GM23338 (cell line): Measurements from ENCODE around the gene CAMSAP2. TPM values are rescaled to one million over a fixed set of nuclear protein-coding genes. Genes with fewer than 3 reads are reported as not detected.

Source experiments
- ATAC-seq: fragments of 200-7000 bp; cut with Tn5 transposase; 3 replicates; pipeline ENCODE4 v1.9.1; 2020
- DNase-seq: peaks from one replicate; pipeline ENCODE4 v3.0.0-alpha.2; 2015; ENCODE audit warnings: low spot score
- H2AFZ ChIP-seq: fragments of 200-600 bp; sonication (generic); 2 replicates; pipeline ENCODE4 v1.8.0; 2016; ENCODE audit warnings: antibody characterized with exemption, mild to moderate bottlenecking, moderate library complexity
- H3F3A ChIP-seq: fragments of 200-600 bp; sonication (generic); replicated peaks from 2 replicates; pipeline ENCODE4 v1.8.0; 2017; ENCODE audit warnings: antibody characterized with exemption, mixed run types, low read depth
- H3K27ac ChIP-seq: fragments of 200-600 bp; sonication (generic); 2 replicates; pipeline ENCODE4 v1.6.1; 2016; ENCODE audit warnings: low read depth
- H3K27me3 ChIP-seq: fragments of 200-600 bp; sonication (generic); 2 replicates; pipeline ENCODE4 v1.8.0; 2016; ENCODE audit warnings: mild to moderate bottlenecking, mixed run types, moderate library complexity; ENCODE audit not compliant: insufficient read depth
- H3K36me3 ChIP-seq: fragments of 200-600 bp; sonication (generic); 2 replicates; pipeline ENCODE4 v1.8.0; 2016; ENCODE audit warnings: mild to moderate bottlenecking; ENCODE audit not compliant: insufficient read depth
- H3K4me1 ChIP-seq: fragments of 200-600 bp; sonication (generic); 2 replicates; pipeline ENCODE4 v1.8.0; 2016; ENCODE audit warnings: mild to moderate bottlenecking, moderate library complexity; ENCODE audit not compliant: insufficient read depth
- H3K4me2 ChIP-seq: fragments of 200-600 bp; sonication (generic); 2 replicates; pipeline ENCODE4 v1.7.1; 2017; ENCODE audit warnings: mixed run types
- H3K4me3 ChIP-seq: fragments of 200-600 bp; sonication (generic); 2 replicates; pipeline ENCODE4 v1.6.1; 2016; ENCODE audit warnings: mixed run types
- H3K79me2 ChIP-seq: fragments of 200-600 bp; sonication (generic); replicated peaks from 2 replicates; pipeline ENCODE4 v1.8.0; 2017; ENCODE audit warnings: mild to moderate bottlenecking; ENCODE audit not compliant: insufficient read depth
- H3K9me2 ChIP-seq: fragments of 200-600 bp; sonication (generic); 2 replicates; pipeline ENCODE4 v1.8.0; 2017; ENCODE audit not compliant: insufficient read depth
- H4K20me1 ChIP-seq: fragments of 200-600 bp; sonication (generic); replicated peaks from 2 replicates; pipeline ENCODE4 v1.8.0; 2017; ENCODE audit warnings: mild to moderate bottlenecking; ENCODE audit not compliant: insufficient read depth
- H3K27ac Mint-ChIP-seq: 2 replicates; pipeline ENCODE4 v1.8.0; 2020; ENCODE audit warnings: inconsistent platforms, mild to moderate bottlenecking, moderate library complexity, mixed read lengths
- H3K27me3 Mint-ChIP-seq: 3 replicates; pipeline ENCODE4 v1.8.0; 2022; ENCODE audit warnings: low read depth, mild to moderate bottlenecking, moderate library complexity, mixed read lengths, inconsistent platforms; ENCODE audit not compliant: insufficient read depth, poor library complexity
- H3K36me3 Mint-ChIP-seq: 3 replicates; pipeline ENCODE4 v1.8.0; 2021; ENCODE audit warnings: low read depth, mild to moderate bottlenecking, inconsistent platforms, moderate library complexity, mixed read lengths
- H3K4me1 Mint-ChIP-seq: 3 replicates; pipeline ENCODE4 v1.8.0; 2020; ENCODE audit warnings: mild to moderate bottlenecking, inconsistent platforms, mixed read lengths
- H3K4me3 Mint-ChIP-seq: 3 replicates; pipeline ENCODE4 v1.8.0; 2021; ENCODE audit warnings: moderate library complexity, mild to moderate bottlenecking, inconsistent platforms, mixed read lengths
- H3K9me3 Mint-ChIP-seq: 3 replicates; pipeline ENCODE4 v1.8.0; 2020; ENCODE audit warnings: moderate library complexity, mild to moderate bottlenecking, inconsistent platforms, mixed read lengths
- CTCF ChIP-seq, 2 experiments: fragments of 200-600 bp in 1 of 2; sonication (generic) in 1 of 2; conservative IDR thresholded peaks; 2 replicates each; pipeline versions ENCODE4 v1.5.1 to v1.6.1; 2016 to 2017; ENCODE audit warnings: antibody characterized with exemption in 2 of 2, low read depth in 2 of 2, mild to moderate bottlenecking in 2 of 2, moderate library complexity in 1 of 2
- EZH2 ChIP-seq: fragments of 200-600 bp; sonication (generic); IDR thresholded peaks from one replicate; pipeline ENCODE4 v1.8.0; 2017; ENCODE audit warnings: antibody characterized with exemption, mild to moderate bottlenecking, low read depth; ENCODE audit not compliant: unreplicated experiment
- EZH2phosphoT487 ChIP-seq: fragments of 200-600 bp; sonication (generic); IDR thresholded peaks from one replicate; pipeline ENCODE4 v1.8.1; 2018; ENCODE audit warnings: antibody characterized with exemption; ENCODE audit not compliant: unreplicated experiment
- NANOG ChIP-seq: IDR thresholded peaks from 2 replicates; pipeline ENCODE4 v1.6.1; 2016; ENCODE audit warnings: antibody characterized with exemption, borderline replicate concordance
- REST ChIP-seq: IDR thresholded peaks from one replicate; pipeline ENCODE4 v1.6.1; 2018; ENCODE audit warnings: antibody characterized with exemption; ENCODE audit not compliant: unreplicated experiment
- STAT1 ChIP-seq: IDR thresholded peaks from one replicate; pipeline ENCODE4 v1.6.1; 2016; ENCODE audit warnings: antibody characterized with exemption; ENCODE audit not compliant: unreplicated experiment
- ZNF114 ChIP-seq: fragments of 250-450 bp; sonication (Bioruptor Pico); IDR thresholded peaks from 2 replicates; pipeline ENCODE4 v1.5.0; 2020; ENCODE audit warnings: mild to moderate bottlenecking, moderate library complexity
- ZNF462 ChIP-seq: fragments of 250-450 bp; sonication (Bioruptor Pico); IDR thresholded peaks from 2 replicates; pipeline ENCODE4 v1.5.0; 2020; ENCODE audit warnings: mild to moderate bottlenecking, moderate library complexity
- polyA plus RNA-seq: library from polyadenylated mRNA; unstranded; fragments of >200 nt; fragmentation: Nextera tagmentation; extraction: Ambion mirVana; gene quantifications from 2 replicates; pipeline ENCODE4 v1.2.1, GENCODE V29; 2016
- total RNA-seq: library from RNA; depleted of rRNA; stranded (reverse); fragments of >200 nt; shearing (Covaris generic); gene quantifications from 2 replicates; pipeline ENCODE4 v1.2.3, GENCODE V29; 2014

The CAMSAP2 gene
- total and polyA plus RNA-seq, 2 experiments from 2014 or later = 9.1 to 21.3 TPM

GRCh38 chr1:200869753-200870391 is 131.2 kb downstream of the CAMSAP2 start:
- Histone ChIP-seq H3K36me3 (no peaks in the 10 kb centered on the region), H3K79me2 (no peaks in the 10 kb centered on the region), H3K4me3 (no peak overlapping the region), H3K27me3 (peaks cover 9% of the 10 kb centered on the region; the same call in 1 of the 2 replicates), H3F3A (0 out of 2 replicates have a peak, but pooled peaks cover 2% of the 10 kb centered on the region), H3K27ac (no peak overlapping the region), H3K9me2 (no peaks in the 10 kb centered on the region), H2AFZ (peak overlapping the region; percentile 28; the same call in 1 of the 2 replicates), H3K4me1 (peaks cover 5% of the 10 kb centered on the region; the same call in 1 of the 2 replicates), H4K20me1 (no peaks in the 10 kb centered on the region), H3K4me2 (no peak overlapping the region)
- Mint-ChIP-seq H3K4me1 (peaks cover 18% of the 10 kb centered on the region), H3K9me3 (no peaks in the 10 kb centered on the region), H3K36me3 (no peaks in the 10 kb centered on the region; the same call in 2 of the 3 replicates), H3K27me3 (peaks cover 13% of the 10 kb centered on the region), H3K27ac (no peak overlapping the region), H3K4me3 (no peak overlapping the region)
- no peak for TF ChIP-seq NANOG
- TF ChIP-seq EZH2 = no peak
- TF ChIP-seq ZNF114 = no peak
- TF ChIP-seq ZNF462 (CRISPR knock-in tag) = no peak
- no peak for TF ChIP-seq REST
- TF ChIP-seq EZH2phosphoT487 = no peak
- no peak for TF ChIP-seq CTCF (conservative IDR thresholded peaks at IDR 0.05; ENCODE audit: low read depth in 2 of 2)
- no peak for TF ChIP-seq STAT1
- DNase-seq = no peak
- no peak for ATAC-seq
